GM18907 (cell line): ENCODE results near the gene SHC4.
A peak's percentile ranks its signal among the peaks of the same experiment; 100 is the strongest.
"Not testable (repeated sequence)": the region's sequence is repeated elsewhere in the genome, so short reads cannot be mapped to it uniquely, and the experiment has no call there.

Experiments used
- ATAC-seq: cut with Tn5 transposase; IDR thresholded peaks from one replicate; pipeline ENCODE4 v1.9.1; 2021; ENCODE audit warnings: mild to moderate bottlenecking, moderate library complexity; ENCODE audit not compliant: unreplicated experiment

Gene SHC4

DNA sequence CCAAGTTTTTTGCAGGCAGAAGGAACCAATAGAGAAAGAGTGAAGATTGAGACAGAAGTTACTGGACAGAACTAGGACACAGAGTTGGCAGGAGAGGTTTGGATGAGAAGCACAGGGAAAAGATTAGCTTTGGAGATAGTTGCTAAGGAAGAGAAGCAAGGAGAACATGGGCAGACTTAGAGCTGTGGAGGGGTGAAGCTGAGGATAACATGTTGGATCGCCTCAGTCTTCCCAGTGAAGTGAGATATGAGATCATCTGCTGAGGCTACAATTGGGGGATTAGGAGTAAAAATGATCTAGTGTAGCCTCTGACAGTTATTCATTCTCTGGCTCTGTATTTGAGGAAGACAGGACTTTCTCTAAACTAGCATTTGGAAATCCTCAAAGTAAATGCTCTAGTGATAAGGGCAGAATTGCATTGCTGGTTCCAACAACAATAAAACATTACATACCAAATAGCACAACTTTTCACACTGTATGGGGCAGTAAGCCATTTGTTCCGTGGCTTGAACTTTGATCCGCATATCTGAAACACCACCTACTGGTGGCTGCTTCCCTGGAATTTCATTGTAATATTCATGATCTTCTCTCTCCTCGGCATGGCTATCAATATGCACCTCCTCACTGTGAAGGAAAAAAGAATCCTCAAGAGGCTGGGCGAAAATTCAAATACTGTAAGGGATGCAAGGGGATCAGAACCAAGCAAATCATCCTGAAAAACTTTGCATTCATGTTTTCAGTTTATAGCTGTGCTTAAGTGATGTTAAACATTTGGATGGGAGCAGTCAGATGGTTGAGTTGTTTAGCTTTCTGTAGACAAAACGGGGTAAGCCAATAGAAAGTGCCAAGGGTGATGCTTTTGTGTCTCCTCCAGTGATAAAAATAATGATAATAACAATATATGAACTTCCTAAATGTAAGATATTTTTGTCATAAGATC, 107.9 kb downstream of the SHC4 start:
- no peak for ATAC-seq

DNA sequence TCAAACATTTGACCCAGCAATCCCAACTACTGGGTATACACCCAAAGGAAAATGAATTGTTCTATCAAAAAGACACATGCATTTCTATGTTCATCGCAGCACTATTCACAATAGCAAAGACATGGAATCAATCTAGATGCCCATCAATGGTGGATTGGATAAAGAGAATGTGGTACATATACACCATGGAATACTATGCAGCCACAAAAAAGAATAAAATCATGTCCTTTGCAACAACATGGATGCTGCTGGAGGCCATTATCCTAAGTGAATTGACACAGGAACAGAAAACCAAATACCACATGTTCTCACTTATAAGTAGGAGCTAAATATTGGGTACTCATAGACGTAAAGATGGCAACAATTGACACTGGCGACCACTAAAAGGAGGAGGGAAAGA, 109.3 kb downstream of the SHC4 start:
- ATAC-seq = not testable (repeated sequence)

DNA sequence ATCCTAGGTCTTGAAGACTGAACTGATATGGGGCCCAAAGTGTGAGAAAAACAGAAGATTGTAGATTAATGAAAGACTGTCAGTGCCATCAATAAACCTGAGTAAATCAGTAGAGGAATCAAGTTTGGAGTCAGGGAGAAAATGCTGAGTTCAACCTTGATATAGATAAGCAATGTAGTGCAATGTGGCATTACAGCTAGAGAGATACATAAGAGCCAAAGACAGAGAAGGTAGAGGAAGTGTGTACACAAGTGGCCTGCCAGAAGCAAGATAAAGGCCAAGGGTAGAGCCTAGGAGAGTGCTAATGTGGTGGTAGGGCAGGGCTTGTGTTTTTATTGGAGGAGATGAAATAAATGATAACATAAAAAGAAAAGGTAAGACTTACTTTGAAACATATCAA, 111.8 kb downstream of the SHC4 start:
- no peak for ATAC-seq

DNA sequence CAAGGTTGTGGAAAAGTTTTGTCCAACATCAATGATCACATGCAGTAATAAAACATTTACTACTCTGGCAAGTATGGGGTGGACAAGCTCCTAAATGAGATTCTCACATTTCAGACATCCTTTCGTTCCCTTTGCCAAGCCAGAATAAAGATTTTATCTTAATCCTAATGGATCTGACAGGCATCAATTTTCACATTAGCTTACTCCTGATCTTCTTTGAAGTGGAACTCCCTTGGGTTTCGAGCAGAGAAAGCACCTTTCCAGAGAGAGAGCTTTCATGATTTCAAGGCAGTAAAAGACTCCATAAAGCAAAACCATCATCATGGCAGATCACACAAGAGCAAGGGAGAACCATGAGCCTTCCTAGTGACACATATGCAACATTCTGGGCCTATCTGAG, 113.1 kb downstream of the SHC4 start:
- no peak for ATAC-seq

DNA sequence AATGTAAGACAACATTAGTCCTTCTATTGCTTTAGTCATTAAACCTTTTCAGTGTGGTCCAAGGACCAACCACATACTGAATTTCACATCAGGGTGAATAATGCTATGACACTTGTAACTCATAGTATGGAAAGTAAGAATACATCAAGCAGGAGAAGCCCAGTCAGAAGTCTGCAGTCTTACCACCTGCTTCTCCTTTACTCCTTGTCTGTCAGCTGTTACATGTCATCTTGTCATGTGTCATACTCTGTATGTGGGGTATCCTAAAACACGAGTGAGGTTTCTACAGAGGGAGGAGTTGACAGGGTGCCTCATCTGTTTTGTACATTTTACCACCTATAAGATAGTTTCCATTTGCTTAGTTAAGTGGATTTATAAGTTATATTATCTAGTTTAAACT, 118.6 kb downstream of the SHC4 start:
- ATAC-seq = no peak

DNA sequence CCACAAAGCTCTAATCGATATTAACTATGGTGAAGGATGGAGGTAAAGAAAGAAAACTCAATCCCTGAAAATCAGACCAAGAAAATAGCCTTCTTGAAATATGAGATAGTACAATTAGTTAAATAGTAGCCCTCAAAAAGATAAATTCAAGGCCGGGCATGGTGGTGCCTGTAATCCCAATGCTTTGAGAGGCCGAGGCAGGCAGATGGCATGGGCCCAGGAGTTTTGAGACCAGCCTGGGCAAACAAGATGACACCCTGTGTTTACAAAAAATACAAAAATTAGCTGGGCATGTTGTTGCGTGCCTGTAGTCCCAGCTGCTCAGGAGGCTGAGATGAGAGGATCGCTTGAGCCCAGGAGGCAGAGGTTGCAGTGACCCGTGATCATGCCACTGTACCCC, 121.2 kb downstream of the SHC4 start:
- ATAC-seq = no peak

DNA sequence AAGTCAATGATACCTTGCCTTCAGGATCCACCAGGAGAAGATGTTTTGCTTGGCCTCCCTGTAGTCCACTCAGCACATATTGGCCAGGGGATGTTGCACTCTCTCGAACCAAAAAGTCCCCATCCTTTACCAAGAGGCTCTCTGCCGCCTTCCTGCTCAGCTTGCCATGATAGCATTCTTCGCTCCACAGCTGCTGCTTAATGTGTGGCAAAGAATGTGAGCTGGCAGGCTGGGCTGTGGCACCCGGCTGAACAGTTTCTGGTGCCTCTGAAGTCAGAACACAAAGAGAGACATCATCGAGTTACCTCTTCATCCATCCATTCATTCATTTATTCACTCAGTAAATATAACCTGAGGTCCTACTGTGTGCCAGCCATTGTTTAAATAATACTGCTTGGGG, 129.0 kb downstream of the SHC4 start:
- no peak for ATAC-seq

DNA sequence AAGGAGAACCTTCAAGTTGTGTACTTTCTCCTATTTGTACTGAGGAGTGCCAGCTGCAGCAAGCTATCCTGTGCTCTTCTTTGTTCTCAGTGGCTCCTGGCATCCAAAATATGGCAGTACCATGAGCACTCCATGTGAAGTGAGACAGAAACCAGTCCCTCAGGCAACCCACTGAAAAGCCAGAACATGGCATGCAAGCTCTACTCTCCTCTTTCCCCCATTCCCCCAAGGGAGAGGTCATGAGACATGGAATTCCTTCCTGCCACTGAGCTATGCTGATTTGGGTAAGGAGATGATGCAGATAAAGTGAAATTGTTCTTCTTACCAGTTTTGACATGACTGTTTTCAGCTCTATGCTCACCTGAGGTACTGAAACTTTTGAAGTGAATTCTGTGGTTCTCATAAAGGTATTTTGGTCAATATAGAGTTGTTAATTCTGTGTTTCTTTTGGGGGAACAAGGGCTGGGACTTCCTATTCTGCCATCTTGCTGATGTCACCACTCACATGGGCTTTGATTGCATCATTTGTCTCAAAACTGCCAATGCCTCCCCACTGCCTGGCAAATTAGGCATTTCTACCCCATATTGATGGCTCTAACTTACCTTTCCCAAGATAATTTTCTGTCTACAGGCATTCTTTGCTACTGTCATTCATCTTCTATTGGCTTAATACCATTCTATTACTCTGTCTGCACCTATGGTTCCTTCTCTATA, 130.0 kb downstream of the SHC4 start:
- ATAC-seq = no peak

DNA sequence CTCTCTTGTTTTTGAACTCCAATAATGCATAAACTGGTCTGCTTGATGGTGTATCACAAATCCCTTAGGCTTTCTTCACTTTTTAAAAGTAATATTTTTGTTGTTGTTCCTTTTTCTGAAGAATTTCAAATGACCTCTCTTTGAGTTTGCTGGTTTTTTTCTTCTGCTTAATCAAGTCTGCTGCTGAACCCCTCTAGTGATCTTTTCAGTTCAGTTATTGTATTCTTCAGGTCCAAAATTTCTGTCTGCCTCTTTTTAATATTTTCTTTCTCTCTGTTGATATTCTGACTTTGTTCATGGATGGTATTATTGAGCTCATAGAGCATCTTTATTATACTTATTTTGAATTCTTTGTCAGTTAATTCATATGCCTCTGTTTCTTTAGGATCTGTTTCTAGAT, 131.1 kb downstream of the SHC4 start:
- ATAC-seq = no peak

DNA sequence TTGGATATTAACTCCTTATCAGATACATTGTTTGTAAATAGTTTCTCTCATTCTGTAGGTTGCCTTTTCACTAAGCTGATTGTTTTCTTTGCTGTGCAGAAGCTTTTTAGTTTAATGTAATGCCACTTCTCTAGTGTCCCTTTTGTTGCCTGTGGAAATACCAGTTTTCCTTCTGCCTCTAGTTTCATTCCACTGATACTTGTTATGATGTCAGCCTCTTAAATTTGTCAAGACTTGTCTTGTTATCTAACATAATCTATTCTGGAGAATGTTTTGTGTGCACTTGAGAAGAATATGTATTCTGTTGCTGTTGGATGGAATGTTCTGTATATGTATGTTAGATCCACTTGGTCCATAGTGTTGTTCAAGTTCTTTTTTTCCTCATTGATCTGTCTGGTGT, 134.8 kb downstream of the SHC4 start:
- ATAC-seq = no peak

DNA sequence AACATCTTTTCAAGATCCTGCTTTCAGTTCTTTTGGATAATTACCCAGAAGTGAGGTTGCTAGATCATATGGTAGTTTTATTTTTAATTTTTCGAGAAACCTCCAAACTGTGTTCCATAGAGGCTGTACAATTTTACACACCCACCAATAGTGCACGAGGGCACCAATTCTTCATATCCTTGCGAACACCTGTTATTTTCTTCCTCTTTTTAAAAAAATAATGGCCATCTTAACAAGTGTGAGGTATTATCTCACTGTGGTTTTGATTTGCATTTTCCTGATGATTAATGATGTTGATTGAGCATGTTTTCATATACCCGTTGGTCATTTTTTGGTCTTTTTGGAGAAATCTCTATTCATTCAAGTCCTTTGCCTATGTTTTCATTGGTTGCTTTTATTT, 135.2 kb downstream of the SHC4 start:
- no peak for ATAC-seq

DNA sequence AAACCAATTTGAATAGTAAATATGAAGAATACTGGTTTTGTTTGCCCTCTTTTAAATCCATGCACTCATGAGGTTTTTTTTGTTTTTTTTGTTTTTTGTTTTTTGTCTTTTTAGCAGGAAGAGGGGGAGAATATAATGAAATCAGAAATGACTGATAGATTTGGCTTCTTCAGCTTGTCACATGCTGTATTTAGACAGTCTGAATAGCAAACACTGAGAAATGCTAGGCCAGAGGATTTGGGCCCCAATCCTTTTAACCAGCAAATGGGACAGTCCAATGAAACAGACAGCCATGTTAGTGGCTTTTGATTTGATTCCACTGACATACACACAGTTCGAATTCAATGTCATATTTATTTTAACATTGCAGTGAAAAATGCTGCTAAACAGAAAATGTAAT, 138.6 kb downstream of the SHC4 start:
- no peak for ATAC-seq

DNA sequence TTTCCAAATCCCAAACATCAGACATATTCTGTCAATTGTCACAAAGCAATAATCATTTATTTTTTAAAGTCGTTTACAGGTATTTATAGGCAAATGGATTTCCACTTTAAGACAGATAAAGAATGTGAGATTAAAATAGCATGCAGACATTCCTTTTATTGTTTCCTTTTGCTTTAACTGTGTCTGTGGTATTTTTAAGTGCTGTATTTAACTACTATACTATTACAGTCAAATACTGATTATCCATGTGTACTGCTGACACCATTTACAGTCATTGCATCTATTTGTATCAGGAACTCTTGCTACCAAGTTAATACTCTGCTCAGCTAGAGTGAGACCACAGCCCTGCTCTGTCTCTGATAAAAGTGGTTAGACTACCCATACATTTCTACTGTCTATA, 140.0 kb downstream of the SHC4 start:
- ATAC-seq = no peak

DNA sequence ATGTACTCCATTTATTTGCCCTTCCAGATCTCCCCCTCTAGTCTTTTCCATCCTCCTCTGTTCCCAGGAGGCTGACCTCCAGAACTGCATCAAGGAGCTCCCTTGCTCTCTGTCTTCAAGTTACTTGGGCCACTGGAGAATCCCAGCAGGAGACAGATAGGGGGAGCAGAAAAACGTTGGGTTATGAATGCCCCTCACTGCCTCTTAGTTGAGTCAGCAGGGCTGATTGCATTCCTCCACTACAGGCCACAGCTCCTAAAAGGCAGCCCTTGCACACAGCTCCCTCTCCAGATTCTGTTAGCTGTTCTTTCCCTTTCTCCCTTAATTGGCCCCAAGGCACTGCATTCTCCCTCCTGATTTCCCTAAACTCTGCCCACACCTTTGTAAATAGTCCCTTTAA, 140.5 kb downstream of the SHC4 start:
- ATAC-seq = no peak

DNA sequence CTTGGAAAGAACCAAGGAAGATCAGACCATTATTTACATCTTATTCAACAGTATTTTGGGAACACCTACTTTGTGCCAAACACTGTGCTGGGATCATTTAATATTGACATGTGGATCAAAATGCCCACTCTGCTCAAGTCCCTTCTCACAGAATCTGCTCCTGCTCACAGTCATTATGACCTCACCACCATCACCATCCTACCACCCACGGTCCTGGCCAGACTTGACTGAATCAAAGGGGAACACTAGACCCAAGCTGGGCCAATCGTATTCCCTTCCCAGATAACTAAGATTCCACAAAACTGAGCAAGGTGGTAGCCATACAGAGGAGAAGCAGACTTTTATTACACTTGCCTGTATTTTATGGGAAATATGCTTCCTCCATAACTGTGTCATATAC, 149.4 kb downstream of the SHC4 start:
- ATAC-seq = no peak

DNA sequence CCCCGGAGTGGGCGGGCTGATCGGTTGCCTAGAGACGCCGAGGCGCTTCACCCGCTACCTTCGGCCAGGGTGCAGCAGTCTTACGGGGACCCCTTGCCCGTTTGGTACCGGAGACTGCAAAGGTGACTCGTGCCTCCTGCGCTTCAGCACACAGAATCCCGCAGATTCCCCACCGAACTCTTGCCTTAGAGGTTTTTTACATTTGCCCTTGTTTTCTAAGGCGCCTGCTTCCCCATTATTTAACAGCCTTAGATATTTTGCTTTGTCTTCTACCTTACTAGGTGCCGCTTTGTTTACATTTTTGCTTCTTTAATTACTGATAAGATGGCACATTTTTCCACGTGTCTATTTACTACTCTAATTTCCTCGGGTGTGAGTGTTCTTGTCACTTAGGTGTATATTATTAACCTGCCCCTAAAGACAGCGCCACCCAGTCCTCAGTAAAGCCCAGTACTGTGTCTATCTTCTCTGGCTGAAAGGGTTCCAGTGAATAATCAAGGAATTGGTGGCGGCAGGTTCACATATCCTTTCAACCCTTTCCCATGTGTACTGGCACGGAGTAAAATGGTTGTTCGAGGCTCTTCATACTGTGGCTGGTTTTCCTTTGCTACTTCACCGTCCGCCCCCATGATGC, 152.3 kb downstream of the SHC4 start:
- ATAC-seq = no peak

DNA sequence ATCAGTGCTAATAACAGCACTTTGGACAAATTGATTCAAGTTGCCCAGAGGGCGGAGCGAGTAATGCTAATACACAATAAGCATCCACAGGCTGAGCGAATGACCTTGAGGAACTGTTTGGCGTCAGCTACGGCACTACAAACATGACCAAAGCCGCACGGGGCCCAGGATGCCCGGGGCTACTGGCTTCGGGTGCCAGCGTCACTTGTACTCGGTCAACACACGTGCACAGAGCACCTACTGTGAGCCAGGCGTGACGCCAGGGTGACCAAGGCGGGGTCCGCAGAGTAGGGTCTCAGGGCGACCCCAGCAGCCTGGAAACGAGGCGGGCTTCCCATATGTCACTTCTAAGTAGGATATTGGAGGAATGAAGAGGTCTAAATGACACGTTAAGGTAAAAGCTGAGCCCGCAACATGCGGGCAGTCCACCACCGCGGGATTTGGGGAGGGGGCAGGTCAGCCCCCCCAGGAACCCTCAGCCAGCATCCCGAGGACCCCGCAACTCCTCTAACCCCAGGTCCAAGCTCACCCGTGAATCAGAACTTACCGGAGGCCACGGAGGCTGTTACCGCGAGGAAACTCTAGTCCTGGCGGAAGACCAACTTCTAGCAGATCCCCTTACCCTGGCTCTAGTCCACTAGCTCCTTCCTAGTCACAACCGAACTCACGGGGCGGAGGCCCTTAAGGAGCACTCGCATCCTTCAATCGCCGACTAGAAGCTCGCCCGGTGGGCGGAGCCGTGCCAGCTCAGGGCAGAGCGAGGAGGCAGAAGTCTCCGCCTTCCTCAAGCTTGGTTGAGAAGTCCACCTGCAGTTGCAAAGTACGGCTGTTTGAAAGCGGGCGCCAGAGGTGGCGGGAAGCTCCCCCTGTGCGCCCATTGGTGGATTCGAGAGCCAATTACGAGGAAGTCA, 153.1 kb downstream of the SHC4 start, which contains the start of gene CEP152:
Gene CEP152, minus strand, starts transcription at position 656 of the 911 bp plus-strand sequence. CDS start 5,420 bp downstream, outside the sequence.
- ATAC-seq = peak; percentile 98

DNA sequence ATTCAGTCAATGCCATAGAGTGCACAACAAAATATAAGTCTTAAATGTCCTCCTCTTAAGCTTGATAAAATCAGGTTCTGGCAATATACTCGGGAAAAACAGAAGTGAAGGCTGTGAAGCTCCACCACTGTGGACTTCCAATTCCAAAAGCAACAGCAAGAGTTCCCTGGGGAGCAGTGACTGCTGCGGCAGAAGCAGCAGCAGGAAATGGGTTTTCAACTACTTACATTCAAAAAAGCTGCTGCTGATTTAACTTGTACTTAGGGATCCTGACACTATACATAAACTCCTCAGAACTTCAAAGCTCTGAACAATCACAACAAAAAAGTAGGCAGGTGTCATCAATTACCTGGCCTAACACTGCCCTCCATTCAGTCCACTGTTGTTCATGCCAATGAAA, 157.6 kb downstream of the SHC4 start:
- no peak for ATAC-seq

DNA sequence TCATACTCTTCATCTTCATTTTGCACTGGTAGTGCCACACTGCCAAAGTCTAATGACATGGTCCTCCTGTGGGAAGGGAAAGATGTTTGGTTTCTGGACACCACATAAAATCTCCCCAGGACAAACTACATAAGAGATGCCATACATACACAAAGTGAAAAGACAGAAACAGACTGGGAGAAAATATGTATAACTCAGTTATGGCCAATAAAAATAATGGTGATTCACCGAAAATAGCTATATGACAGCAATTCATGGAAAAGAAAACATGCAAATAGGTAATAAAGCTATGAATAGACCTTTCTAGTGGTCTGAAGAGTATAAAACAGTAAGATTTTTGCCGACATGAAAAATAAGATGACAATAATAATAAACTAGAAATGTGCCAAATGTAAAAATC, 158.1 kb downstream of the SHC4 start:
- no peak for ATAC-seq

DNA sequence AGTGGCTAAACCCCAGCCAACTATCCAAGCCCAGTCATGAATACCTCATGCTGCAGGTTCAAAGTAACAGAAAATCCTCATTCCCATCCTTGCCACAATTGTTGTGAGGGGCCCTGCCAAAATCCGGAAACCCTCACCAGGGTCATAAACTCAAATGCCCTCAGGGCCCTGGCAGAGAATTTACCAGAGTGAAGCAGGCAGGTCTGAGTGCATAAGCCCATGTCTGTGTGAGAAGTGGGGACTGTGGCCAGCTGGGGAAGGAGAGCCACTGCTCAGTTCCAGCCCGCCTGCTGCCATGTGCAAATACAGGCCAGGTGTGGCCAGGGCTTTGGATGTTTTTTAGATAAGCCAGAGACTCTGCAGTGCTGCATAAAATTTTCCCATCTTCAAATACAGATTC, 159.8 kb downstream of the SHC4 start:
- ATAC-seq = no peak

DNA sequence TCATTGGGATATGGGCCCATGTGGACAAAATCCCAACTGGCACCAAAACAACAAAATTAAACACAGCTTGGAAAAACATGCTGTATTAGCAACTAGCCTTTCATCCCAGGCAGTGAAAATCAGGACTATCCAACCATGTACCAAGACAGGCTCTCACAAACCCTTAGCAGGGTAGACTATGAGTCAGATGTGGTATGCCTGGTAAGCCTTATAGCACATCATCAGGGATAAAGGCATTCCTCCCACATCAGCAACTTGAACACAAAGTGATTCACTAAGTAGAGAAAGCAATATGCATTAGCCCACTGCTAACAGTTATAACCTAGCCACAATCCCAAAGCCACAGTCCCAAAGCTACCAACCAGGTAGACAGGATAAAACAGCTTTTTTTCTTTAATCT, 160.9 kb downstream of the SHC4 start:
- ATAC-seq = no peak
